Esophagus squamous epithelium (tissue), 5 donors: ENCODE data around the gene BCL2L13. TPM values are rescaled to one million over a fixed set of nuclear protein-coding genes. Genes with fewer than 3 reads are reported as not detected.

Experiments
- DNase-seq: peaks from one replicate; lab custom pipeline; 2025; lab: John Stamatoyannopoulos, UW
- H3K27ac ChIP-seq, 4 donors: fragments of 200-600 bp; sonication (generic); one replicate each; pipeline ENCODE4 v1.5.1; 2016 to 2019; ENCODE audit warnings: mild to moderate bottlenecking in 1 of 4
- H3K27me3 ChIP-seq, 4 donors: fragments of 200-600 bp; sonication (generic); 1 replicate in 3 of 4; 2 replicates in 1 of 4; pipeline versions ENCODE4 v1.5.1 to v1.6.0; 2017 to 2021; ENCODE audit warnings: antibody characterized with exemption in 1 of 4
- H3K36me3 ChIP-seq, 3 donors: fragments of 200-600 bp; sonication (generic); one replicate each; pipeline ENCODE4 v1.5.1; 2016 to 2019
- H3K4me1 ChIP-seq, 3 donors: fragments of 200-600 bp; sonication (generic); one replicate each; pipeline ENCODE4 v1.5.1; 2017 to 2019
- H3K4me3 ChIP-seq, 4 donors: fragments of 200-600 bp; sonication (generic); 1 replicate in 3 of 4; 2 replicates in 1 of 4; pipeline ENCODE4 v1.5.1; 2016 to 2019; ENCODE audit warnings: mild to moderate bottlenecking in 2 of 4, moderate library complexity in 1 of 4
- H3K9me3 ChIP-seq, 3 donors: fragments of 200-600 bp; sonication (generic); one replicate each; pipeline ENCODE4 v1.5.1; 2016 to 2019
- CTCF ChIP-seq, 6 experiments: fragments of 450-650 bp in 4 of 6; fragments of 200-600 bp in 2 of 6; sonication (generic) in 2 of 6; IDR thresholded peaks; one replicate each; pipeline ENCODE4 v1.5.1; 2016 to 2019; ENCODE audit warnings: antibody characterized with exemption in 6 of 6, mild to moderate bottlenecking in 4 of 6, moderate library complexity in 4 of 6
- POLR2A ChIP-seq, 4 donors: fragments of 450-650 bp; IDR thresholded peaks; one replicate each; pipeline ENCODE4 v1.6.1; 2017; ENCODE audit warnings: antibody characterized with exemption in 4 of 4, mild to moderate bottlenecking in 4 of 4, moderate library complexity in 3 of 4
- WGBS, 2 donors: methylation state at CpG; one replicate each; pipeline ENCODE4 v1.1.5; 2018; 5-methylcytosine and 5-hydroxymethylcytosine counted together
- intact Hi-C: fragments of 100-400 bp; cut with DNase I; formaldehyde crosslinking; loops from one replicate; pipeline ENCODE4 v1.15.0; 2022
- total RNA-seq, 4 donors: library from RNA; depleted of rRNA; stranded (reverse); fragments of >200 nt; gene quantifications; one replicate each; pipeline ENCODE4 v1.1.0, GENCODE V29; 2016
- donor health status: DM: yes; HTN: yes; CAD: no.

BCL2L13 gene
- total RNA-seq, 4 donors from 2014 or later = 31.7 to 49.2 (median 43.1) TPM

GRCh38 chr22:17710023-17710422, 71.5 kb downstream of the BCL2L13 start:
- intact Hi-C loops = no loop called here
- no peak overlapping the region for H3K4me3 ChIP-seq
- no peaks in the 10 kb centered on the region for H3K27me3 ChIP-seq
- H3K4me1 ChIP-seq = peaks cover 5 to 55% (median 11%) of the 10 kb centered on the region in 3 donors
- H3K9me3 ChIP-seq = no peaks in the 10 kb centered on the region
- no peak for DNase-seq
- 88 to 98% methylated on average over 5 of the region's 5 CpGs for WGBS, 2 donors
- TF ChIP-seq CTCF (IDR thresholded peaks at IDR 0.05) (no peak), POLR2A (IDR thresholded peaks at IDR 0.05) (no peak)
- no peak overlapping the region for H3K27ac ChIP-seq
- peaks cover 0 to 16% (median 0%) of the 10 kb centered on the region in 3 donors for H3K36me3 ChIP-seq

- H3K27me3 ChIP-seq = no peaks in the 10 kb centered on the region
- H3K27ac ChIP-seq = peak overlapping the region in 1 of 4 donors; percentile 12
- TF ChIP-seq CTCF (IDR thresholded peaks at IDR 0.05) (no peak), POLR2A (IDR thresholded peaks at IDR 0.05) (no peak)
- no peak for DNase-seq
- WGBS, 2 donors = 31 to 39% methylated on average over 2 of the region's 2 CpGs
- no peak overlapping the region for H3K4me3 ChIP-seq
- peaks cover 0 to 39% (median 3%) of the 10 kb centered on the region in 3 donors for H3K4me1 ChIP-seq
- H3K36me3 ChIP-seq = peaks cover 0 to 18% (median 0%) of the 10 kb centered on the region in 3 donors
- no peaks in the 10 kb centered on the region for H3K9me3 ChIP-seq
- intact Hi-C loops = no loop called here
Measured at GRCh38 chr22:17712441-17712840, 73.9 kb downstream of the BCL2L13 start.

- peaks cover 0 to 12% (median 0%) of the 10 kb centered on the region in 3 donors for H3K36me3 ChIP-seq
- TF ChIP-seq POLR2A (IDR thresholded peaks at IDR 0.05) = no peak
- no peak for TF ChIP-seq CTCF (IDR thresholded peaks at IDR 0.05)
- no peak overlapping the region for H3K4me3 ChIP-seq
- H3K9me3 ChIP-seq = no peaks in the 10 kb centered on the region
- no peak overlapping the region for H3K27ac ChIP-seq
- intact Hi-C loops = no loop called here
- H3K27me3 ChIP-seq = no peaks in the 10 kb centered on the region
- peaks cover 0 to 28% (median 2%) of the 10 kb centered on the region in 3 donors for H3K4me1 ChIP-seq
- 81 to 94% methylated on average over 3 of the region's 3 CpGs for WGBS, 2 donors
- DNase-seq = no peak
Measured at GRCh38 chr22:17716529-17716928, 78.0 kb downstream of the BCL2L13 start.

GRCh38 chr22:17717708-17718107, 79.2 kb downstream of the BCL2L13 start:
- intact Hi-C loops = no loop called here
- TF ChIP-seq CTCF (IDR thresholded peaks at IDR 0.05) (no peak), POLR2A (IDR thresholded peaks at IDR 0.05) (no peak)
- H3K36me3 ChIP-seq = peaks cover 0 to 12% (median 0%) of the 10 kb centered on the region in 3 donors
- no peak overlapping the region for H3K4me3 ChIP-seq
- no peaks in the 10 kb centered on the region for H3K27me3 ChIP-seq
- H3K4me1 ChIP-seq = peaks cover 0 to 16% (median 0%) of the 10 kb centered on the region in 3 donors
- no peaks in the 10 kb centered on the region for H3K9me3 ChIP-seq
- peak overlapping the region in 1 of 4 donors; percentile 31 for H3K27ac ChIP-seq
- 55 to 69% methylated on average over 4 of the region's 4 CpGs for WGBS, 2 donors
- no peak for DNase-seq

GRCh38 chr22:17719911-17720310, 81.4 kb downstream of the BCL2L13 start:
- no peak overlapping the region for H3K27ac ChIP-seq
- 91 to 93% methylated on average over 5 of the region's 5 CpGs for WGBS, 2 donors
- TF ChIP-seq POLR2A (IDR thresholded peaks at IDR 0.05) (no peak), CTCF (IDR thresholded peaks at IDR 0.05) (no peak)
- no peak for DNase-seq
- H3K4me3 ChIP-seq = no peak overlapping the region
- no peaks in the 10 kb centered on the region for H3K27me3 ChIP-seq
- peaks cover 0 to 17% (median 0%) of the 10 kb centered on the region in 3 donors for H3K36me3 ChIP-seq
- H3K9me3 ChIP-seq = no peaks in the 10 kb centered on the region
- peaks cover 0 to 12% (median 0%) of the 10 kb centered on the region in 3 donors for H3K4me1 ChIP-seq
- intact Hi-C loops = no loop called here
